ENCODE results near the gene GNAT1.

GNAT1 gene

GRCh38 chr3:50212502-50212901, 21.1 kb downstream of the GNAT1 start:
- Histone ChIP-seq H3K27me3 (replicated peaks in 2 of 5; ENCODE audit: control insufficient read depth in 4 of 5, insufficient read depth in 5 of 5, low read length in 4 of 5) (peaks cover 0 to 3% (median 0%) of the 10 kb centered on the region in 5 experiments), H3K9me3 (ENCODE audit: control extremely low read depth in 1 of 5, control insufficient read depth in 4 of 5, insufficient read depth in 2 of 5, low read depth in 1 of 5, low read length in 4 of 5) (no peaks in the 10 kb centered on the region), H3K4me3 (ENCODE audit: control insufficient read depth in 1 of 7, extremely low read depth in 1 of 7, insufficient read depth in 4 of 7, low read depth in 2 of 7, low read length in 6 of 7) (no peak overlapping the region), H3K27ac (ENCODE audit: insufficient read depth in 1 of 2, low read depth in 1 of 2, low read length in 2 of 2, poor library complexity in 1 of 2, severe bottlenecking in 2 of 2) (no peak overlapping the region), H3K36me3 (ENCODE audit: control insufficient read depth in 4 of 4, insufficient read depth in 4 of 4, low read length in 3 of 4) (no peaks in the 10 kb centered on the region), H3K4me1 (ENCODE audit: control extremely low read depth in 1 of 4, control insufficient read depth in 4 of 4, insufficient read depth in 4 of 4, low read length in 3 of 4) (peaks cover 0 to 6% (median 0%) of the 10 kb centered on the region in 4 experiments)
- ChIA-PET POLR2A (no interaction called here), CTCF (interaction anchor here (14.3 to 69.0 kb wide), 2 partner anchors 20 to 37 kb away, joined by 166 to 1875 read pairs; partner anchors contain the start of genes GNAI2, GNAT1, LSMEM2 and SEMA3B)
- WGBS (ENCODE audit: insufficient coverage) = 96% methylated on average over 4 of the region's 4 CpGs
- DNase-seq = no peak

DNA sequence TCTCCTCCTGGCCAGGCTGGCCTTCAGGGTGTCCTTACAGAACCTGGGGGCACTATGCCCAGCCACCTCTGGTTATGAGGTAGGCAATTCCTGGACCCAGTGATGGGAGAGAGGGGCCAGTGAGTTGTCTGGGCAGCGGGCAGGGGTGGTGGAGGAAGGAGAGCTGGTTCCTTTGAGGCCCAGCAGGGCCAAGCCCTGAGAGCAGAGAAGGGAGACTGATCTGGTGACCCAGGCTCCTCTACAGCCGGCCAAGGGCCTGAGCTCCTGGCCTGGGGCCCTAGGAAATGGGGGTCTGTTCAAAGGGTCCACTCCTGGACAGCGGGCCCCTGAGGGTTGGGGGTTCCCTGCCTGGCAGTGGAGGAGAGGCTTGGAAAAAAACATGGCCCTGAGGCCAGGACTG, 21.6 kb downstream of the GNAT1 start:
- no peaks in the 10 kb centered on the region for H3K36me3 ChIP-seq (ENCODE audit: control insufficient read depth in 4 of 4, insufficient read depth in 4 of 4, low read length in 3 of 4)
- H3K4me3 ChIP-seq (ENCODE audit: control insufficient read depth in 1 of 7, extremely low read depth in 1 of 7, insufficient read depth in 4 of 7, low read depth in 2 of 7, low read length in 6 of 7) = no peak overlapping the region
- ChIA-PET CTCF (interaction anchor here (14.3 to 69.0 kb wide), 2 partner anchors 21 to 37 kb away, joined by 166 to 1875 read pairs; partner anchors contain the start of genes GNAI2, GNAT1, LSMEM2 and SEMA3B), POLR2A (no interaction called here)
- no peaks in the 10 kb centered on the region for H3K27me3 ChIP-seq (replicated peaks in 2 of 5; ENCODE audit: control insufficient read depth in 4 of 5, insufficient read depth in 5 of 5, low read length in 4 of 5)
- 90% methylated on average over 3 of the region's 3 CpGs for WGBS (ENCODE audit: insufficient coverage)
- peaks cover 0 to 6% (median 0%) of the 10 kb centered on the region in 4 experiments for H3K4me1 ChIP-seq (ENCODE audit: control extremely low read depth in 1 of 4, control insufficient read depth in 4 of 4, insufficient read depth in 4 of 4, low read length in 3 of 4)
- no peak for DNase-seq
- H3K27ac ChIP-seq (ENCODE audit: insufficient read depth in 1 of 2, low read depth in 1 of 2, low read length in 2 of 2, poor library complexity in 1 of 2, severe bottlenecking in 2 of 2) = no peak overlapping the region
- no peaks in the 10 kb centered on the region for H3K9me3 ChIP-seq (ENCODE audit: control extremely low read depth in 1 of 5, control insufficient read depth in 4 of 5, insufficient read depth in 2 of 5, low read depth in 1 of 5, low read length in 4 of 5)

DNA sequence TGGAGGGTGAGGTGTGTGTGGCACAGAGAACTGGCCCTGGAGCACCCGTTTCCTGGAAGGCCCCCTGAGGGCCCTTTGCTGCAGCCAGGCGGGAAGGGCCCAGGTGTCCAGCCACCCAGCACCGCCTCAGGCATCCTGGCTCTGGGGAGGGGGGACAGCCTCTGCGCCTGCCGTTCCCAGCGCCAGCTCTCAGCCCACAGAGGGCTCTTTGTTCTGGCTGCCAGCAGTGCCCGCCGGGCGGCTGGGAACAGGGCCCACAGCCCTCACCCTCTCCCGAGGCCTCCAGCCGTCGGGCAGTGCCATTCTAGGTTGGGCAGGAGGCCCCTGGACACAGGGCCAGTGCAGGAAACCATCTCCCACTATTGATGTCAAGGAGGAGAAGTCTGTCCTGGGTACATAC, 22.0 kb downstream of the GNAT1 start:
- no peaks in the 10 kb centered on the region for H3K27me3 ChIP-seq (replicated peaks in 2 of 5; ENCODE audit: control insufficient read depth in 4 of 5, insufficient read depth in 5 of 5, low read length in 4 of 5)
- no peaks in the 10 kb centered on the region for H3K36me3 ChIP-seq (ENCODE audit: control insufficient read depth in 4 of 4, insufficient read depth in 4 of 4, low read length in 3 of 4)
- H3K4me3 ChIP-seq (ENCODE audit: control insufficient read depth in 1 of 7, extremely low read depth in 1 of 7, insufficient read depth in 4 of 7, low read depth in 2 of 7, low read length in 6 of 7) = no peak overlapping the region
- H3K27ac ChIP-seq (ENCODE audit: insufficient read depth in 1 of 2, low read depth in 1 of 2, low read length in 2 of 2, poor library complexity in 1 of 2, severe bottlenecking in 2 of 2) = no peak overlapping the region
- DNase-seq = no peak
- peaks cover 0 to 6% (median 0%) of the 10 kb centered on the region in 4 experiments for H3K4me1 ChIP-seq (ENCODE audit: control extremely low read depth in 1 of 4, control insufficient read depth in 4 of 4, insufficient read depth in 4 of 4, low read length in 3 of 4)
- no peaks in the 10 kb centered on the region for H3K9me3 ChIP-seq (ENCODE audit: control extremely low read depth in 1 of 5, control insufficient read depth in 4 of 5, insufficient read depth in 2 of 5, low read depth in 1 of 5, low read length in 4 of 5)
- ChIA-PET POLR2A (no interaction called here), CTCF (interaction anchor here (14.3 to 72.5 kb wide), 3 partner anchors 18 to 36 kb away, joined by 166 to 1875 read pairs (median 1875); partner anchors contain the start of genes GNAI2, GNAT1, LSMEM2 and SEMA3B)
- 91% methylated on average over 12 of the region's 12 CpGs for WGBS (ENCODE audit: insufficient coverage)

- no peak overlapping the region for H3K4me3 ChIP-seq (ENCODE audit: control insufficient read depth in 1 of 7, extremely low read depth in 1 of 7, insufficient read depth in 4 of 7, low read depth in 2 of 7, low read length in 6 of 7)
- no peaks in the 10 kb centered on the region for H3K27me3 ChIP-seq (replicated peaks in 2 of 5; ENCODE audit: control insufficient read depth in 4 of 5, insufficient read depth in 5 of 5, low read length in 4 of 5)
- H3K36me3 ChIP-seq (ENCODE audit: control insufficient read depth in 4 of 4, insufficient read depth in 4 of 4, low read length in 3 of 4) = no peaks in the 10 kb centered on the region
- ChIA-PET CTCF (interaction anchor here (0.9 to 72.5 kb wide), 6 partner anchors 17 to 92 kb away, joined by 3 to 1875 read pairs (median 171); partner anchors contain the start of genes GNAI2, GNAT1, HYAL3 and LSMEM2), POLR2A (no interaction called here)
- DNase-seq = no peak
- H3K27ac ChIP-seq (ENCODE audit: insufficient read depth in 1 of 2, low read depth in 1 of 2, low read length in 2 of 2, poor library complexity in 1 of 2, severe bottlenecking in 2 of 2) = no peak overlapping the region
- H3K9me3 ChIP-seq (ENCODE audit: control extremely low read depth in 1 of 5, control insufficient read depth in 4 of 5, insufficient read depth in 2 of 5, low read depth in 1 of 5, low read length in 4 of 5) = no peaks in the 10 kb centered on the region
- peaks cover 0 to 6% (median 0%) of the 10 kb centered on the region in 4 experiments for H3K4me1 ChIP-seq (ENCODE audit: control extremely low read depth in 1 of 4, control insufficient read depth in 4 of 4, insufficient read depth in 4 of 4, low read length in 3 of 4)
- 92% methylated on average over 10 of the region's 10 CpGs for WGBS (ENCODE audit: insufficient coverage)
These were observed 23.4 kb downstream of the GNAT1 start for GRCh38 chr3:50214824-50215223.

- Histone ChIP-seq H3K27me3 (replicated peaks in 2 of 5; ENCODE audit: control insufficient read depth in 4 of 5, insufficient read depth in 5 of 5, low read length in 4 of 5) (no peaks in the 10 kb centered on the region), H3K4me1 (ENCODE audit: control extremely low read depth in 1 of 4, control insufficient read depth in 4 of 4, insufficient read depth in 4 of 4, low read length in 3 of 4) (peaks cover 0 to 12% (median under 1%) of the 10 kb centered on the region in 4 experiments), H3K27ac (ENCODE audit: insufficient read depth in 1 of 2, low read depth in 1 of 2, low read length in 2 of 2, poor library complexity in 1 of 2, severe bottlenecking in 2 of 2) (no peak overlapping the region), H3K4me3 (ENCODE audit: control insufficient read depth in 1 of 7, extremely low read depth in 1 of 7, insufficient read depth in 4 of 7, low read depth in 2 of 7, low read length in 6 of 7) (no peak overlapping the region), H3K36me3 (ENCODE audit: control insufficient read depth in 4 of 4, insufficient read depth in 4 of 4, low read length in 3 of 4) (no peaks in the 10 kb centered on the region), H3K9me3 (ENCODE audit: control extremely low read depth in 1 of 5, control insufficient read depth in 4 of 5, insufficient read depth in 2 of 5, low read depth in 1 of 5, low read length in 4 of 5) (no peaks in the 10 kb centered on the region)
- ChIA-PET POLR2A (no interaction called here), CTCF (interaction anchor here (1.3 to 72.5 kb wide), 4 partner anchors 16 to 83 kb away, joined by 3 to 1875 read pairs (median 1026); partner anchors contain the start of genes GNAI2, GNAT1, HYAL3 and LSMEM2)
- no peak for DNase-seq
- WGBS (ENCODE audit: insufficient coverage) = 89% methylated on average over 4 of the region's 9 CpGs
These were observed 24.1 kb downstream of the GNAT1 start for GRCh38 chr3:50215529-50215928.

DNA sequence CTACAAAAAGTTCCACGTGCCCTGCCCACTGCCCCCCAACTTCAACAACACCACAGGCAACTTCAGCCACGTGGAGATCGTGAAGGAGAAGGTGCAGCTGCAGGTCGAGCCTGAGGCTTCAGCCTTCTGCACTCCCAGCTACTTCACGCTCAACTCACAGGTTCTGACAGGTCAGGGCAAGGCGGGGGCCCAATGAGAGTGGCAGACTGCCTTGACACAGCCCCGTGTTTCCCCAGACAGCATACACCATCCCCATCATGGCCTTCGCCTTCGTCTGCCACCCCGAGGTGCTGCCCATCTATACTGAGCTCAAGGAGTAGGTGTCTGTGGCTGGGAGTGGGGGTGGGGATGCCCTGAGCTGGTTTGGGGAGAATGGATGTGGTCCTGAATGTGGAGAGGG, 26.3 kb downstream of the GNAT1 start:
- POLR2A ChIA-PET = interaction anchor here (0.6 kb wide), 1 partner anchor 27 kb away, joined by 3 read pairs; no protein-coding TSS in a partner anchor
- no peaks in the 10 kb centered on the region for H3K9me3 ChIP-seq (ENCODE audit: control extremely low read depth in 1 of 5, control insufficient read depth in 4 of 5, insufficient read depth in 2 of 5, low read depth in 1 of 5, low read length in 4 of 5)
- DNase-seq = no peak
- H3K27ac ChIP-seq (ENCODE audit: insufficient read depth in 1 of 2, low read depth in 1 of 2, low read length in 2 of 2, poor library complexity in 1 of 2, severe bottlenecking in 2 of 2) = no peak overlapping the region
- H3K36me3 ChIP-seq (ENCODE audit: control insufficient read depth in 4 of 4, insufficient read depth in 4 of 4, low read length in 3 of 4) = no peaks in the 10 kb centered on the region
- CTCF ChIA-PET = interaction anchor here (1.3 to 72.5 kb wide), 5 partner anchors 14 to 95 kb away, joined by 3 to 1875 read pairs (median 176); partner anchors contain the start of genes GNAI2, GNAT1, LSMEM2 and SEMA3B
- 92% methylated on average over 7 of the region's 10 CpGs for WGBS (ENCODE audit: insufficient coverage)
- H3K4me3 ChIP-seq (ENCODE audit: control insufficient read depth in 1 of 7, extremely low read depth in 1 of 7, insufficient read depth in 4 of 7, low read depth in 2 of 7, low read length in 6 of 7) = no peak overlapping the region
- H3K27me3 ChIP-seq (replicated peaks in 2 of 5; ENCODE audit: control insufficient read depth in 4 of 5, insufficient read depth in 5 of 5, low read length in 4 of 5) = no peaks in the 10 kb centered on the region
- H3K4me1 ChIP-seq (ENCODE audit: control extremely low read depth in 1 of 4, control insufficient read depth in 4 of 4, insufficient read depth in 4 of 4, low read length in 3 of 4) = peaks cover 0 to 20% (median 10%) of the 10 kb centered on the region in 4 experiments

DNA sequence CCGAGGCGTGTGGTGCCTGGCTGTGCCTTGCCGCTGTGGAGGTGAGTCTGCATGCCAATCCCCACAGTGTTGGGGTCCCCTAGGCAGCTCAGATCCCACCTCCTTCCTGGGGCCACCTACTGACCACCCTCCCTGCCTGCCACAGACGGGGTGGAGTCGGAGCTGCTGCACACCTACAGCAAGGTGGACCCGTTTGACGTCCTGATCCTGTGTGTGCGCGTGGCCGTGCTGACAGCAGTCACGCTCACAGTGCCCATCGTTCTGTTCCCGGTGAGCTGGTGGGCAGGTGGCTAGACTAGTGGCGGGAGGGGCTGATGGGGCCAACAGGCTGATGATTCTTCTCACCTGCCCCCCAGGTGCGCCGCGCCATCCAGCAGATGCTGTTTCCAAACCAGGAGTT, 27.0 kb downstream of the GNAT1 start:
- no peaks in the 10 kb centered on the region for H3K36me3 ChIP-seq (ENCODE audit: control insufficient read depth in 4 of 4, insufficient read depth in 4 of 4, low read length in 3 of 4)
- ChIA-PET CTCF (interaction anchor here (0.5 to 72.5 kb wide), 7 partner anchors 13 to 1951 kb away, joined by 3 to 1875 read pairs (median 12); partner anchors contain the start of genes GNAI2, GNAT1, LSMEM2 and SEMA3B), POLR2A (interaction anchor here (1.1 kb wide), 1 partner anchor 13 kb away, joined by 3 read pairs; the partner anchor contains the start of gene SLC38A3)
- H3K4me3 ChIP-seq (ENCODE audit: control insufficient read depth in 1 of 7, extremely low read depth in 1 of 7, insufficient read depth in 4 of 7, low read depth in 2 of 7, low read length in 6 of 7) = no peak overlapping the region
- DNase-seq = no peak
- H3K27ac ChIP-seq (ENCODE audit: insufficient read depth in 1 of 2, low read depth in 1 of 2, low read length in 2 of 2, poor library complexity in 1 of 2, severe bottlenecking in 2 of 2) = no peak overlapping the region
- no peaks in the 10 kb centered on the region for H3K27me3 ChIP-seq (replicated peaks in 2 of 5; ENCODE audit: control insufficient read depth in 4 of 5, insufficient read depth in 5 of 5, low read length in 4 of 5)
- WGBS (ENCODE audit: insufficient coverage) = 100% methylated on average over 15 of the region's 17 CpGs
- H3K9me3 ChIP-seq (ENCODE audit: control extremely low read depth in 1 of 5, control insufficient read depth in 4 of 5, insufficient read depth in 2 of 5, low read depth in 1 of 5, low read length in 4 of 5) = no peaks in the 10 kb centered on the region
- H3K4me1 ChIP-seq (ENCODE audit: control extremely low read depth in 1 of 4, control insufficient read depth in 4 of 4, insufficient read depth in 4 of 4, low read length in 3 of 4) = peaks cover 0 to 20% (median 10%) of the 10 kb centered on the region in 4 experiments

All from common myeloid progenitor, CD34-positive (primary cell).